CD4-positive, alpha-beta T cell treated with Interleukin-12 subunit alpha and Interleukin-12 subunit beta, for 1 hour (primary cell): ENCODE data around the gene ANKRD40.
"Not testable (repeated sequence)": the region's sequence is repeated elsewhere in the genome, so short reads cannot be mapped to it uniquely, and the experiment has no call there.

Experiments used
- DNase-seq: peaks from one replicate; pipeline ENCODE4 v3.0.0-alpha.2; 2020

The ANKRD40 gene

GRCh38 chr17:50710650-50711049 is 2.9 kb upstream of the ANKRD40 start:
- DNase-seq: no peak

DNA sequence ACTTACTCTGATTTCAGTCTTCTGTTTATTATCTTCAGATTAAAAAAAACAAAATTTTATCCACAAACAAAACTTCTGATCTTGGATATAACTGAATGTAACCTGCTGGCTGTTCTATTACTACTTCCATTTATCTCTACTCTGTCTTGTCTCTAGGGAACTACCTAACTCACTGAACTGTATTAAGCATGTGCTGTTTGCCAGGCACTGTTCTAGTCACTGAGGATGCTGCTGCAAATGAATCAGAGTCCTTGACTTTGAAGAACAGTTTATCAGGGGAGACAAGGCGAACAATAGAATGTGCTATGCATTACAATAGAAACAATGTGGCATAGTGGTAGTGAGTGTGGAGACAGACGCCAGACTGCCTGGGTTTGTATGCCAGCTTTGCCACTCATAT is 2.3 kb upstream of the ANKRD40 start:
- DNase-seq: no peak

DNA sequence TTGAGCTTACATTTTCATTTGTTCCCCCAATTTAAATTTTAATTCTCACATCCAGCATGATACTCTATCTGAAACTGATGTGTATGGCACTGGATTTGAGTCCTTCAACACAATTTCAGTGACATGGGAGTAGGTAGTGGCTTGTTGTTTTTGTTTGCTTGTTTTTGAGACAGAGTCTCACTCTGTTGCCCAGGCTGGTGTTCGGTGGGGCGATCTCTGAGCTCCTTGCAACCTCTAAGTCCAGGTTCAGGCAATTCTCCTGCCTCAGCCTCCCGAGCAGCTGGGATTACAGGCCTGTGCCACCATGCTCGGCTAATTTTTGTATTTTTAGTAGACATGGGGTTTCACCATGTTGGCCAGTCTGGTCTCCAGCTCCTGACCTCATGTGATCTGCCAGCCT is 1.3 kb upstream of the ANKRD40 start:
- DNase-seq: not testable (repeated sequence)

DNA sequence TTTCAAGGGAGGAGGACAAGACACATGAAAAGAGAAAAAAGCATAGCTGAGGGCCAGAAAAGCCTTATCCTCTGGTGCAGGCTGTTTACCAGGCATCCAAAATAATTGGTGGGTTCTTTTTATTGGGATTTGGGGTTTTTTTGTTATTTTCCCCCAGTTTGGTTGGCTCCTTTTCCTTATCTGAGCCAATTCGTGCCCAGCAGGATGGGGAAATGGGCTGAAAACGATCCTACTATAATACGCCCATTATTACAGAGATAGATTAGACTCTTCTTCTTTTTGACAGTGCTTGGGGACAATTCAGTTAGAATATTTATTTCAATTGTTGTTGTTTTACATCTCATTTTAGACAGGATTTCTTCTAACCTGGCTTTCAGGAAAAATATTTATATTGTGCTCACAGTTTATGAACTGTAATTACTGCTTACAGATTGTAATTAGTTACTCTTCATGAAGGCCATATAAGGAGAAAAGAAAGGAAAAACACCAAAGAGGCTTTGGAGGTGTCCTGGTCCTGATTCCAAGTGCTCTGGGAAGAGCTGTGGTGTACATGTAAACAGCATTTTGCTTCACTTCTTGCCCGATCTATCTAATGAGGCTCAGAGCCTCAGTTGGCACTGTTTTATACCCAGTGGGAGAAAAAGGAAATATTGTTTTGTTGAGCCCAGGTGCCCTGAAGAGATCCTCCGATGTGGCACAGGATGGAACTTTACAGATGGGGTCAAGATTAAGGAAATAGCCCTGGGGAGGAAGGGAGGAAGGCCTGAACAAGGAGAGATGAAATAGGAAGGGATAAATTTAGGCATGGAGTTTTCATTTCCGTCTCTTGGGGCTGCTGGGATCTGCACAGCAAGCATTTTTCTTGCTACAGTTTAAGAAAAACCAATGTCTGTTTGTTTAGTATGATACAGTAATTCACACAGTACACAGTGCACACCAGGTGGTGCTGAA is 611 bp upstream of the ANKRD40 start:
- DNase-seq: no peak

- DNase-seq: no peak
Measured at GRCh38 chr17:50703162-50703561, 4.6 kb downstream of the ANKRD40 start.

DNA sequence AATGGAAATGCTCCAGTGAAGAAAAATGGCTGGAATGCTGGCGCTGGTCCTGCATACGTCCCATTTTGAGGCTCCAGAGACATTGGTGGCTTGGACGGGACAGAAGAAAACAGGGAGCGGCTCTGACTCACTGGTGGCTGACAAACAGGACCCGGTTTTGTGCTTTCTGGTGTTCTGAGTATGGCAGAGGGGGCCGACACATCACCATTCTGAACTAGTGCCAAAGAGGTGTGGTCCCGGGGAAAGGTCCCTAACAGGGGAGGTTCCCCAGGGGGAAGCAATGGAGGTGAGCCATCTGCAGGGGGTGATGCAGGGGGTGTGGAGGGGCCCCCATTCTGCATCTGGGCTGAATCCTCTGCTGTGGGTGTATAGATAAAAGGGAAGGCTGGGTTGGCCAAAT is 8.3 kb downstream of the ANKRD40 start:
- DNase-seq: no peak

- DNase-seq: no peak
Measured at GRCh38 chr17:50697663-50698272, 9.9 kb downstream of the ANKRD40 start.

GRCh38 chr17:50697062-50697461 is 10.7 kb downstream of the ANKRD40 start:
- DNase-seq: no peak

- DNase-seq: no peak
Measured at GRCh38 chr17:50696365-50696879, 11.3 kb downstream of the ANKRD40 start.

GRCh38 chr17:50693036-50693682 is 14.6 kb downstream of the ANKRD40 start:
- no peak for DNase-seq

GRCh38 chr17:50692448-50693035 is 15.2 kb downstream of the ANKRD40 start:
- no peak for DNase-seq

DNA sequence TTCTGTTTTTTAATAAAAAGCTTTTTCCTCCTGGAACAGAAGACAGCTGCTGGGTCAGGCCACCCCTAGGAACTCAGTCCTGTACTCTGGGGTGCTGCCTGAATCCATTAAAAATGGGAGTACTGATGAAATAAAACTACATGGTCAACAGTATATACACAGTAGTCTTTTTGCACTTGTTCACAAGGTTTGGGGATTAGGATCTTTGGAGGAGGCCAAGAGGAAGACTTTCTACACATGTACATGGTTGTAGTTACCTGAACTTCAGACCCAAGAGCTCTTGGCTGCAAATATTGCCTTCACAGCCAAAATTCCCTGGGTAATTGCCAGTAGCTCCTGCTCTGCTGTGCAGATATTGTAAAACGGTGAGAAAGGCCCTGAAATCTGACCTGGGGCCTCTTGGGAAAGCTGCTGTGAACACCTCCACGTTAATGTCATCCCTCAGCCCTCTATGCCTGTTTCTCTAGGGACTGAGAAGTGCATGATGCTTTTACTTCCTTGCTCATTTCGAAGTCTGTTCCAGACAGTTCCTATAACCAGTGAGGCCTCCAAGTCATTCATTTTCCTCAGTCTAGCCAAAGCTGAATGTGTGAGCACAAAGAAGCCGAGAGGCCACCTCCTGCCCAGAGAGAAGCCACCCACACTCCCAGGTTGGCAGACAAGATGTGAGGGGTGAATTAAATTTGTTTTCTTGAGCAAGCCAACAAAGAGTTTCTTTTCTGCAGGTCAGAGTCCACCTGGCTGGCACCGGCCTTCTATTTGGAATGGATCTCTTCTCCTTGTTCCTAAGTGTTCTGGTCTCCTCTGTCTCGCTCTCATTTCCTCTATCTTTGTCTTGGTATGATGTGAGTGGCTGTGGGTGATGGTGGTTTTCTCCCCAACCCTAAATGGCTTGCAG is 15.9 kb downstream of the ANKRD40 start:
- DNase-seq: no peak

GRCh38 chr17:50690887-50691549 is 16.7 kb downstream of the ANKRD40 start:
- DNase-seq: no peak

- no peak for DNase-seq
Measured at GRCh38 chr17:50689956-50690886, 17.5 kb downstream of the ANKRD40 start.

GRCh38 chr17:50689251-50689650 is 18.5 kb downstream of the ANKRD40 start:
- no peak for DNase-seq

GRCh38 chr17:50688245-50688644 is 19.5 kb downstream of the ANKRD40 start:
- DNase-seq: no peak

GRCh38 chr17:50687200-50688066 is 20.3 kb downstream of the ANKRD40 start:
- DNase-seq: no peak

GRCh38 chr17:50686494-50687199 is 21.1 kb downstream of the ANKRD40 start:
- DNase-seq: no peak
